ENCODE results near the gene PIP5K1B.

GRCh38 chr9:68702493-68702892, 2.5 kb upstream of the PIP5K1B start:
- TF ChIP-seq POLR2AphosphoS5 (IDR thresholded peaks at IDR 0.05) (no peak), CTCF (IDR thresholded peaks at IDR 0.05) (no peak), EP300 (IDR thresholded peaks at IDR 0.05) (no peak), POLR2A (IDR thresholded peaks at IDR 0.05) (no peak)
